Hepatocyte (in vitro differentiated cells): ENCODE data around the gene TEX19. TPM values are rescaled to one million over a fixed set of nuclear protein-coding genes. Genes with fewer than 3 reads are reported as not detected.

ENCODE experiments used
- DNase-seq: peaks from one replicate; pipeline ENCODE4 v3.0.0-alpha.2; 2016; ENCODE audit warnings: low spot score
- H2AFZ ChIP-seq: fragments of 200-600 bp; sonication (generic); 2 replicates; pipeline ENCODE4 v1.6.0; 2016; ENCODE audit warnings: antibody characterized with exemption, mild to moderate bottlenecking
- H3K27ac ChIP-seq: fragments of 200-600 bp; sonication (generic); 2 replicates; pipeline ENCODE4 v1.5.1; 2016; ENCODE audit warnings: mild to moderate bottlenecking
- H3K27me3 ChIP-seq: fragments of 200-600 bp; sonication (generic); 2 replicates; pipeline ENCODE4 v1.6.1; 2016
- H3K36me3 ChIP-seq: fragments of 200-600 bp; sonication (generic); replicated peaks from 2 replicates; pipeline ENCODE4 v1.5.1; 2016; ENCODE audit warnings: low read depth; ENCODE audit not compliant: insufficient read depth
- H3K4me1 ChIP-seq: fragments of 200-600 bp; sonication (generic); 2 replicates; pipeline ENCODE4 v1.5.1; 2016; ENCODE audit warnings: mild to moderate bottlenecking, moderate library complexity; ENCODE audit not compliant: insufficient read depth
- H3K4me2 ChIP-seq: fragments of 200-600 bp; sonication (generic); 2 replicates; pipeline ENCODE4 v1.6.0; 2016
- H3K4me3 ChIP-seq: fragments of 200-600 bp; sonication (generic); 2 replicates; pipeline ENCODE4 v1.5.1; 2016; ENCODE audit warnings: mild to moderate bottlenecking
- H3K79me2 ChIP-seq: fragments of 200-600 bp; sonication (generic); 2 replicates; pipeline ENCODE4 v1.6.0; 2017; ENCODE audit warnings: mild to moderate bottlenecking
- H3K9me2 ChIP-seq: fragments of 200-600 bp; sonication (generic); replicated peaks from 2 replicates; pipeline ENCODE4 v1.6.0; 2017; ENCODE audit warnings: mild to moderate bottlenecking; ENCODE audit not compliant: insufficient read depth
- H3K9me3 ChIP-seq: fragments of 200-600 bp; sonication (generic); 2 replicates; pipeline ENCODE4 v1.5.1; 2016; ENCODE audit warnings: low read depth, mild to moderate bottlenecking
- H4K20me1 ChIP-seq: fragments of 200-600 bp; sonication (generic); 2 replicates; pipeline ENCODE4 v1.6.0; 2016; ENCODE audit warnings: mild to moderate bottlenecking; ENCODE audit not compliant: insufficient read depth, poor library complexity, severe bottlenecking
- EZH2 ChIP-seq: fragments of 200-600 bp; sonication (generic); IDR thresholded peaks from 2 replicates; pipeline ENCODE4 v1.6.1; 2016; ENCODE audit warnings: antibody characterized with exemption, mild to moderate bottlenecking, borderline replicate concordance
- EZH2phosphoT487 ChIP-seq: fragments of 200-600 bp; sonication (generic); IDR thresholded peaks from one replicate; pipeline ENCODE4 v1.6.1; 2018; ENCODE audit warnings: antibody characterized with exemption, mild to moderate bottlenecking, low read depth, moderate library complexity; ENCODE audit not compliant: unreplicated experiment, severe bottlenecking
- WGBS: methylation state at CpG from one replicate; pipeline ENCODE4 v1.1.6; 2016; ENCODE audit warnings: low lambda C conversion rate; ENCODE audit errors: missing lambda C conversion rate; 5-methylcytosine and 5-hydroxymethylcytosine counted together
- polyA plus RNA-seq: library from polyadenylated mRNA; unstranded; fragments of >200 nt; fragmentation: Nextera tagmentation; extraction: Ambion mirVana; gene quantifications from 2 replicates; pipeline ENCODE4 v1.2.1, GENCODE V29; 2016
- total RNA-seq: library from RNA; depleted of rRNA; stranded (reverse); fragments of >200 nt; gene quantifications from 2 replicates; pipeline ENCODE4 v1.2.3, GENCODE V29; 2014
- TF ChIP-seq, protein P1 (sequence below): fragments of 200-600 bp; sonication (generic); IDR thresholded peaks from 2 replicates; pipeline ENCODE4 v1.5.1; 2016; ENCODE audit warnings: antibody characterized with exemption, mild to moderate bottlenecking; ENCODE audit not compliant: poor library complexity

Gene TEX19
- total and polyA plus RNA-seq, 2 experiments from 2014 or later = not detected

- Histone ChIP-seq H3K27ac (no peak overlapping the region), H3K4me2 (no peak overlapping the region), H4K20me1 (no peaks in the 10 kb centered on the region), H3K9me2 (no peaks in the 10 kb centered on the region), H3K36me3 (no peaks in the 10 kb centered on the region), H2AFZ (no peak overlapping the region), H3K79me2 (no peaks in the 10 kb centered on the region), H3K4me1 (peaks cover 9% of the 10 kb centered on the region), H3K4me3 (no peak overlapping the region), H3K27me3 (peaks cover 37% of the 10 kb centered on the region), H3K9me3 (no peaks in the 10 kb centered on the region)
- WGBS = 94% methylated on average over 36 of the region's 37 CpGs
- TF ChIP-seq EZH2phosphoT487 = no peak
- no peak for TF ChIP-seq EZH2
- TF ChIP-seq, protein P1, sequence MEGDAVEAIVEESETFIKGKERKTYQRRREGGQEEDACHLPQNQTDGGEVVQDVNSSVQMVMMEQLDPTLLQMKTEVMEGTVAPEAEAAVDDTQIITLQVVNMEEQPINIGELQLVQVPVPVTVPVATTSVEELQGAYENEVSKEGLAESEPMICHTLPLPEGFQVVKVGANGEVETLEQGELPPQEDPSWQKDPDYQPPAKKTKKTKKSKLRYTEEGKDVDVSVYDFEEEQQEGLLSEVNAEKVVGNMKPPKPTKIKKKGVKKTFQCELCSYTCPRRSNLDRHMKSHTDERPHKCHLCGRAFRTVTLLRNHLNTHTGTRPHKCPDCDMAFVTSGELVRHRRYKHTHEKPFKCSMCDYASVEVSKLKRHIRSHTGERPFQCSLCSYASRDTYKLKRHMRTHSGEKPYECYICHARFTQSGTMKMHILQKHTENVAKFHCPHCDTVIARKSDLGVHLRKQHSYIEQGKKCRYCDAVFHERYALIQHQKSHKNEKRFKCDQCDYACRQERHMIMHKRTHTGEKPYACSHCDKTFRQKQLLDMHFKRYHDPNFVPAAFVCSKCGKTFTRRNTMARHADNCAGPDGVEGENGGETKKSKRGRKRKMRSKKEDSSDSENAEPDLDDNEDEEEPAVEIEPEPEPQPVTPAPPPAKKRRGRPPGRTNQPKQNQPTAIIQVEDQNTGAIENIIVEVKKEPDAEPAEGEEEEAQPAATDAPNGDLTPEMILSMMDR = no peak
- no peak for DNase-seq
These were observed 14.9 kb downstream of the TEX19 start for GRCh38 chr17:82373731-82374625.

DNA sequence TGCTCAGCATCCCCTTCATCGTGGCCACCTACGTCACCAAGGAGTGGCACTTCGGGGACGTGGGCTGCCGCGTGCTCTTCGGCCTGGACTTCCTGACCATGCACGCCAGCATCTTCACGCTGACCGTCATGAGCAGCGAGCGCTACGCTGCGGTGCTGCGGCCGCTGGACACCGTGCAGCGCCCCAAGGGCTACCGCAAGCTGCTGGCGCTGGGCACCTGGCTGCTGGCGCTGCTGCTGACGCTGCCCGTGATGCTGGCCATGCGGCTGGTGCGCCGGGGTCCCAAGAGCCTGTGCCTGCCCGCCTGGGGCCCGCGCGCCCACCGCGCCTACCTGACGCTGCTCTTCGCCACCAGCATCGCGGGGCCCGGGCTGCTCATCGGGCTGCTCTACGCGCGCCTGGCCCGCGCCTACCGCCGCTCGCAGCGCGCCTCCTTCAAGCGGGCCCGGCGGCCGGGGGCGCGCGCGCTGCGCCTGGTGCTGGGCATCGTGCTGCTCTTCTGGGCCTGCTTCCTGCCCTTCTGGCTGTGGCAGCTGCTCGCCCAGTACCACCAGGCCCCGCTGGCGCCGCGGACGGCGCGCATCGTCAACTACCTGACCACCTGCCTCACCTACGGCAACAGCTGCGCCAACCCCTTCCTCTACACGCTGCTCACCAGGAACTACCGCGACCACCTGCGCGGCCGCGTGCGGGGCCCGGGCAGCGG lies 15.7 kb downstream of the TEX19 start:
- H3K4me1 ChIP-seq = peaks cover 9% of the 10 kb centered on the region

GRCh38 chr17:82375359-82376041 lies 16.5 kb downstream of the TEX19 start:
- peaks cover 30% of the 10 kb centered on the region for H3K27me3 ChIP-seq
- no peak overlapping the region for H2AFZ ChIP-seq
- TF ChIP-seq, protein P1 = no peak
- no peak for TF ChIP-seq EZH2phosphoT487
- TF ChIP-seq EZH2 = no peak
- H3K79me2 ChIP-seq = no peaks in the 10 kb centered on the region
- no peak overlapping the region for H3K4me3 ChIP-seq
- DNase-seq = no peak
- H3K4me1 ChIP-seq = peaks cover 9% of the 10 kb centered on the region
- H3K9me2 ChIP-seq = no peaks in the 10 kb centered on the region
- H4K20me1 ChIP-seq = no peaks in the 10 kb centered on the region
- H3K4me2 ChIP-seq = no peak overlapping the region
- WGBS = 97% methylated on average over 31 of the region's 46 CpGs
- H3K9me3 ChIP-seq = no peaks in the 10 kb centered on the region
- no peaks in the 10 kb centered on the region for H3K36me3 ChIP-seq
- H3K27ac ChIP-seq = no peak overlapping the region

More for the DNA sequence above, 15.7 kb downstream of the TEX19 start:
- Histone ChIP-seq H3K36me3 (no peaks in the 10 kb centered on the region), H4K20me1 (no peaks in the 10 kb centered on the region), H3K4me3 (no peak overlapping the region), H3K27me3 (peaks cover 35% of the 10 kb centered on the region), H3K79me2 (no peaks in the 10 kb centered on the region), H3K4me2 (no peak overlapping the region), H3K27ac (no peak overlapping the region), H3K9me2 (no peaks in the 10 kb centered on the region), H2AFZ (no peak overlapping the region), H3K9me3 (no peaks in the 10 kb centered on the region)
- TF ChIP-seq EZH2 (no peak), EZH2phosphoT487 (no peak)
- TF ChIP-seq, protein P1 = no peak
- WGBS = 98% methylated on average over 74 of the region's 79 CpGs
- DNase-seq = no peak
